ENCODE results near the gene ACIN1. TPM values are rescaled to one million over a fixed set of nuclear protein-coding genes. Genes with fewer than 3 reads are reported as not detected.

Gene ACIN1
- total and polyA plus RNA-seq, 9 of the 15 experiments (the other 6 are each of a cell fraction or from before 2014, with no cell fraction given), result 5.0 to 196 (median 129) TPM

- Histone ChIP-seq H3K27me3 (ENCODE audit: control insufficient read depth in 2 of 2, insufficient read depth in 2 of 2, low read length in 2 of 2) (no peaks in the 10 kb centered on the region), H3K27ac (ENCODE audit: extremely low read depth, low read depth, low read length) (no peak overlapping the region), H4K20me1 (replicated peaks; ENCODE audit: control insufficient read depth, insufficient read depth, low read length) (no peaks in the 10 kb centered on the region), H3K9me3 (replicated peaks; ENCODE audit: control insufficient read depth, insufficient read depth, low read depth, low read length) (no peaks in the 10 kb centered on the region), H3K4me3 (no peak overlapping the region), H2AFZ (ENCODE audit: low read depth, low read length) (no peak overlapping the region), H3K9me1 (ENCODE audit: control insufficient read depth, insufficient read depth, low read length) (no peaks in the 10 kb centered on the region), H3K9ac (ENCODE audit: insufficient read depth in 1 of 2, low read depth in 2 of 2, low read length in 2 of 2) (no peak overlapping the region), H3K4me1 (replicated peaks in 1 of 2; ENCODE audit: control insufficient read depth in 2 of 2, insufficient read depth in 2 of 2, low read length in 2 of 2) (peaks cover 57 to 58% of the 10 kb centered on the region in 2 experiments), H3K4me2 (ENCODE audit: insufficient read depth, low read length) (no peak overlapping the region), H3K36me3 (ENCODE audit: control insufficient read depth, insufficient read depth, low read length) (no peaks in the 10 kb centered on the region; the same call in 2 of the 3 replicates), H3K79me2 (ENCODE audit: control insufficient read depth, insufficient read depth, low read length) (no peaks in the 10 kb centered on the region)
- in situ Hi-C loops (cut with MboI), result no loop called here
- BruUV-seq (replicated peaks), result no TSS peak
- FAIRE-seq (no peak), ATAC-seq (peak; percentile 55), DNase-seq (ENCODE audit: extremely low read depth in 1 of 4, low spot score in 3 of 4) (peak in 2 of 4 experiments; percentile 35 to 47)
- ChIA-PET CTCF (ENCODE audit: low intra/inter-chr PET ratio) (interaction anchor here (7.4 kb wide), 1 partner anchor 60 kb away, joined by 310 read pairs; the partner anchor contains the start of gene SLC7A8), POLR2A (interaction anchor here (1.1 kb wide), 1 partner anchor 51 kb away, joined by 3 read pairs; no protein-coding TSS in a partner anchor)
- TF ChIP-seq YBX1 (IDR thresholded peaks at IDR 0.05) (no peak), CTCF (IDR thresholded peaks at IDR 0.05 in 2 of 3, conservative IDR thresholded peaks at IDR 0.05 in 1 of 3; ENCODE audit: insufficient read depth in 2 of 3, low read depth in 1 of 3, low read length in 3 of 3) (0 out of 6 replicates have a peak, but pooled peaks of 1 of the 3 experiments have one; percentile 9)
- intact Hi-C loops (cut with micrococcal nuclease), result no loop called here
- WGBS (ENCODE audit: insufficient coverage, low coverage, missing lambda C conversion rate), result 39% methylated on average over 9 of the region's 9 CpGs
Observed at GRCh38 chr14:23125933-23126524, 31.1 kb upstream of the ACIN1 start.

All from K562 (cell line).